WTC11 (cell line): Measurements from ENCODE around the gene SORCS1. TPM values are rescaled to one million over a fixed set of nuclear protein-coding genes. Genes with fewer than 3 reads are reported as not detected.

Experiments used
- ATAC-seq: fragments of 200-7000 bp; cut with Tn5 transposase; 2 replicates; pipeline ENCODE4 v1.10.0; 2021; ENCODE audit warnings: mild to moderate bottlenecking, moderate library complexity
- CTCF ChIA-PET: fragments of 300-600 bp; sonication (Branson Sonifier 250); formaldehyde crosslinking; loops from one replicate; lab custom pipeline; 2021; ENCODE audit warnings: antibody characterized with exemption; lab: Charles Lee
- POLR2A ChIA-PET: fragments of 350-600 bp; sonication (Branson Sonifier 250); formaldehyde crosslinking; loops from one replicate; lab custom pipeline; 2021; ENCODE audit warnings: antibody characterized with exemption; lab: Charles Lee
- DNase-seq: peaks from one replicate; pipeline ENCODE4 v3.0.0; 2021; ENCODE audit warnings: low spot score
- H3K27ac Mint-ChIP-seq: 2 replicates; pipeline ENCODE4 v1.8.0; 2021; ENCODE audit warnings: mixed read lengths
- H3K27me3 Mint-ChIP-seq: 2 replicates; pipeline ENCODE4 v1.8.0; 2021; ENCODE audit warnings: low read depth, mild to moderate bottlenecking, moderate library complexity, mixed read lengths
- H3K36me3 Mint-ChIP-seq: 2 replicates; pipeline ENCODE4 v1.8.0; 2021; ENCODE audit warnings: mixed read lengths
- H3K4me1 Mint-ChIP-seq: 2 replicates; pipeline ENCODE4 v1.8.0; 2022; ENCODE audit warnings: mixed read lengths
- H3K4me3 Mint-ChIP-seq: 2 replicates; pipeline ENCODE4 v1.8.0; 2021; ENCODE audit warnings: mild to moderate bottlenecking, moderate library complexity, mixed read lengths
- H3K9me3 Mint-ChIP-seq: 2 replicates; pipeline ENCODE4 v1.8.0; 2021; ENCODE audit warnings: mixed read lengths
- AR ChIP-seq: fragments of 250-450 bp; sonication (Bioruptor Pico); IDR thresholded peaks from 2 replicates; pipeline ENCODE4 v1.9.0; 2021; ENCODE audit warnings: mild to moderate bottlenecking
- ATF1 ChIP-seq: sonication (generic); formaldehyde crosslinking; IDR thresholded peaks from 2 replicates; pipeline ENCODE4 v1.8.1; 2023; ENCODE audit warnings: mild to moderate bottlenecking, moderate library complexity, missing genetic modification reagents
- CREM ChIP-seq: sonication (generic); formaldehyde crosslinking; IDR thresholded peaks from 2 replicates; pipeline ENCODE4 v1.8.1; 2022; ENCODE audit warnings: mild to moderate bottlenecking, missing genetic modification reagents, moderate library complexity
- CTCF ChIP-seq: fragments of 200-600 bp; IDR thresholded peaks from 2 replicates; pipeline ENCODE4 v1.8.0; 2022; ENCODE audit warnings: antibody characterized with exemption
- E2F1 ChIP-seq: sonication (generic); formaldehyde crosslinking; IDR thresholded peaks from 2 replicates; pipeline ENCODE4 v1.8.0; 2022; ENCODE audit warnings: mild to moderate bottlenecking, missing genetic modification reagents
- FOXJ3 ChIP-seq: sonication (generic); formaldehyde crosslinking; IDR thresholded peaks from 2 replicates; pipeline ENCODE4 v1.9.0; 2021; ENCODE audit warnings: missing genetic modification reagents, mild to moderate bottlenecking, borderline replicate concordance
- MLX ChIP-seq: sonication (generic); formaldehyde crosslinking; IDR thresholded peaks from 2 replicates; pipeline ENCODE4 v1.8.1; 2023; ENCODE audit warnings: mild to moderate bottlenecking, missing genetic modification reagents, moderate library complexity
- MXD4 ChIP-seq: fragments of 250-450 bp; sonication (Bioruptor Pico); IDR thresholded peaks from 2 replicates; pipeline ENCODE4 v1.8.0; 2021; ENCODE audit warnings: mild to moderate bottlenecking, moderate library complexity, borderline replicate concordance
- NFATC4 ChIP-seq: fragments of 250-450 bp; sonication (Bioruptor Pico); IDR thresholded peaks from 2 replicates; pipeline ENCODE4 v1.9.0; 2021; ENCODE audit warnings: mild to moderate bottlenecking
- NR1H2 ChIP-seq: sonication (generic); formaldehyde crosslinking; IDR thresholded peaks from 2 replicates; pipeline ENCODE4 v1.9.0; 2021; ENCODE audit warnings: mild to moderate bottlenecking, moderate library complexity, missing genetic modification reagents
- NR3C1 ChIP-seq: sonication (generic); formaldehyde crosslinking; conservative IDR thresholded peaks from 2 replicates; pipeline ENCODE4 v1.8.1; 2023; ENCODE audit warnings: low read depth, mild to moderate bottlenecking, missing genetic modification reagents
- PRDM15 ChIP-seq: sonication (generic); formaldehyde crosslinking; IDR thresholded peaks from 2 replicates; pipeline ENCODE4 v1.8.0; 2022; ENCODE audit warnings: missing genetic modification reagents
- PRRX2 ChIP-seq: fragments of 250-450 bp; sonication (Bioruptor Pico); IDR thresholded peaks from 2 replicates; pipeline ENCODE4 v1.8.0; 2021; ENCODE audit warnings: mild to moderate bottlenecking
- RELA ChIP-seq: sonication (generic); formaldehyde crosslinking; IDR thresholded peaks from 2 replicates; pipeline ENCODE4 v1.8.1; 2022; ENCODE audit warnings: missing genetic modification reagents, mild to moderate bottlenecking, borderline replicate concordance
- STAT6 ChIP-seq: sonication (generic); formaldehyde crosslinking; conservative IDR thresholded peaks from 2 replicates; pipeline ENCODE4 v1.8.1; 2023; ENCODE audit warnings: mild to moderate bottlenecking, low read depth, missing genetic modification reagents, moderate library complexity
- TEAD1 ChIP-seq: sonication (generic); formaldehyde crosslinking; IDR thresholded peaks from 2 replicates; pipeline ENCODE4 v1.8.0; 2022; ENCODE audit warnings: mild to moderate bottlenecking, missing genetic modification reagents
- ZNF121 ChIP-seq: sonication (generic); formaldehyde crosslinking; IDR thresholded peaks from 2 replicates; pipeline ENCODE4 v1.8.0; 2023; ENCODE audit warnings: missing genetic modification reagents
- ZNF138 ChIP-seq: sonication (generic); formaldehyde crosslinking; conservative IDR thresholded peaks from 2 replicates; pipeline ENCODE4 v1.8.1; 2022; ENCODE audit warnings: mild to moderate bottlenecking, moderate library complexity, missing genetic modification reagents
- ZNF416 ChIP-seq: fragments of 250-450 bp; sonication (Bioruptor Pico); IDR thresholded peaks from 2 replicates; pipeline ENCODE4 v1.9.0; 2021; ENCODE audit warnings: mild to moderate bottlenecking, inconsistent platforms
- total RNA-seq: library from RNA; stranded (reverse); gene quantifications from 3 replicates; pipeline ENCODE4 v1.2.3, GENCODE V29; 2021

The SORCS1 gene
- total RNA-seq, 1 experiment from 2014 or later, result 3.3 TPM

GRCh38 chr10:106570268-106570667 lies 594.2 kb downstream of the SORCS1 start (continued):
- TF ChIP-seq FOXJ3 (CRISPR knock-in tag) (no peak), CTCF (no peak), NR3C1 (CRISPR knock-in tag) (no peak), AR (CRISPR knock-in tag) (no peak), ZNF138 (CRISPR knock-in tag) (no peak), E2F1 (no peak), RELA (CRISPR knock-in tag) (no peak), ZNF416 (CRISPR knock-in tag) (no peak)

- CTCF ChIA-PET, result no interaction called here
- DNase-seq (no peak), ATAC-seq (no peak)
- TF ChIP-seq NFATC4 (CRISPR knock-in tag), result no peak
- no peak for TF ChIP-seq TEAD1 (CRISPR knock-in tag)
- no peak for TF ChIP-seq PRDM15 (CRISPR knock-in tag)
- no peak for TF ChIP-seq MLX
- no peak for TF ChIP-seq CREM
- no peak for TF ChIP-seq NR1H2 (CRISPR knock-in tag)
- no peak for TF ChIP-seq ZNF121 (CRISPR knock-in tag)
- TF ChIP-seq NR3C1 (CRISPR knock-in tag), result no peak
- TF ChIP-seq RELA (CRISPR knock-in tag), result no peak
- TF ChIP-seq ATF1 (CRISPR knock-in tag), result no peak
- no peak for TF ChIP-seq PRRX2 (CRISPR knock-in tag)
- no peak for TF ChIP-seq STAT6
- no peak for TF ChIP-seq MXD4 (CRISPR knock-in tag)
- TF ChIP-seq FOXJ3 (CRISPR knock-in tag), result no peak
- no peak for TF ChIP-seq AR (CRISPR knock-in tag)
- Mint-ChIP-seq H3K27ac (no peak overlapping the region), H3K4me3 (no peak overlapping the region), H3K36me3 (no peaks in the 10 kb centered on the region), H3K9me3 (no peaks in the 10 kb centered on the region), H3K4me1 (peaks cover 20% of the 10 kb centered on the region), H3K27me3 (peaks cover 5% of the 10 kb centered on the region; the same call in 1 of the 2 replicates)
- POLR2A ChIA-PET, result no interaction called here
These were observed 596.9 kb downstream of the SORCS1 start for GRCh38 chr10:106567629-106568028.
